CD14-positive monocyte (primary cell): ENCODE results near the gene GP9. TPM values are rescaled to one million over a fixed set of nuclear protein-coding genes. Genes with fewer than 3 reads are reported as not detected.

Experiments used
- DNase-seq, 3 donors: peaks; one replicate each; pipeline ENCODE4 v3.0.0-alpha.2; 2011 to 2022
- H2AFZ ChIP-seq: 2 replicates; pipeline ENCODE4 v1.6.0; 2012; ENCODE audit warnings: mild to moderate bottlenecking, low read depth, low read length, inconsistent platforms; ENCODE audit not compliant: insufficient read depth, poor library complexity, severe bottlenecking
- H3K27ac ChIP-seq, 2 donors: 1 replicate in 1 of 2; 2 replicates in 1 of 2; pipeline ENCODE4 v1.5.1; 2012 to 2013; ENCODE audit warnings: low read length in 2 of 2, control low read depth in 1 of 2, inconsistent platforms in 1 of 2, low read depth in 1 of 2, mild to moderate bottlenecking in 1 of 2
- H3K27me3 ChIP-seq, 2 donors: one replicate each; pipeline versions ENCODE4 v1.6.0 to v1.6.1; 2011 to 2013; ENCODE audit warnings: low read length in 2 of 2; ENCODE audit not compliant: control insufficient read depth in 2 of 2, insufficient read depth in 2 of 2
- H3K36me3 ChIP-seq, 2 donors: replicated peaks in 1 of 2; 1 replicate in 1 of 2; 2 replicates in 1 of 2; pipeline versions ENCODE4 v1.5.1 to v1.6.1; 2012 to 2013; ENCODE audit warnings: low read length in 2 of 2, control low read depth in 1 of 2, inconsistent platforms in 1 of 2, mild to moderate bottlenecking in 1 of 2; ENCODE audit not compliant: insufficient read depth in 2 of 2, control insufficient read depth in 1 of 2
- H3K4me1 ChIP-seq, 2 donors: 1 replicate in 1 of 2; 2 replicates in 1 of 2; pipeline versions ENCODE4 v1.5.1 to v1.6.1; 2012 to 2013; ENCODE audit warnings: low read length in 2 of 2, control low read depth in 1 of 2, inconsistent platforms in 1 of 2, mild to moderate bottlenecking in 1 of 2, moderate library complexity in 1 of 2; ENCODE audit not compliant: insufficient read depth in 2 of 2, control insufficient read depth in 1 of 2
- H3K4me2 ChIP-seq: replicated peaks from 2 replicates; pipeline ENCODE3; 2012; ENCODE audit warnings: low read length, moderate library complexity, mild to moderate bottlenecking; ENCODE audit not compliant: poor library complexity, severe bottlenecking; ENCODE audit errors: extremely low read depth
- H3K4me3 ChIP-seq, 3 experiments: fragments of 200-600 bp in 1 of 3; sonication (generic) in 1 of 3; replicated peaks in 1 of 3; 1 replicate in 2 of 3; 2 replicates in 1 of 3; pipeline ENCODE4 v1.5.1; 2011 to 2013; ENCODE audit warnings: low read length in 3 of 3, mild to moderate bottlenecking in 3 of 3, control low read depth in 2 of 3, low read depth in 2 of 3, inconsistent platforms in 1 of 3, moderate library complexity in 1 of 3
- H3K79me2 ChIP-seq: 2 replicates; pipeline ENCODE4 v1.6.0; 2012; ENCODE audit warnings: mild to moderate bottlenecking, control low read depth, inconsistent platforms, low read length, moderate library complexity; ENCODE audit not compliant: insufficient read depth
- H3K9ac ChIP-seq: 2 replicates; pipeline ENCODE4 v1.6.0; 2017; ENCODE audit warnings: low read length, mild to moderate bottlenecking; ENCODE audit not compliant: insufficient read depth, poor library complexity, severe bottlenecking
- H3K9me3 ChIP-seq, 2 donors: replicated peaks in 1 of 2; 1 replicate in 1 of 2; 2 replicates in 1 of 2; pipeline versions ENCODE4 v1.5.1 to v1.6.1; 2012 to 2013; ENCODE audit warnings: low read length in 2 of 2, control low read depth in 1 of 2; ENCODE audit not compliant: control insufficient read depth in 1 of 2, insufficient read depth in 1 of 2
- H4K20me1 ChIP-seq: 2 replicates; pipeline ENCODE4 v1.6.0; 2012; ENCODE audit warnings: mild to moderate bottlenecking, low read length, control low read depth, moderate library complexity; ENCODE audit not compliant: insufficient read depth
- H3K27ac Mint-ChIP-seq, 7 donors: one replicate each; pipeline ENCODE4 v1.8.0; 2020; ENCODE audit warnings: mild to moderate bottlenecking in 7 of 7, mixed read lengths in 7 of 7, moderate library complexity in 6 of 7, inconsistent platforms in 2 of 7
- H3K27me3 Mint-ChIP-seq, 3 donors: one replicate each; pipeline ENCODE4 v1.8.0; 2021 to 2022; ENCODE audit warnings: low read depth in 3 of 3, mild to moderate bottlenecking in 3 of 3, mixed read lengths in 3 of 3, moderate library complexity in 3 of 3, inconsistent platforms in 1 of 3
- H3K36me3 Mint-ChIP-seq, 2 donors: one replicate each; pipeline ENCODE4 v1.8.0; 2020; ENCODE audit warnings: mixed read lengths in 2 of 2, inconsistent platforms in 1 of 2, mild to moderate bottlenecking in 1 of 2
- H3K4me1 Mint-ChIP-seq: one replicate; pipeline ENCODE4 v1.8.0; 2020; ENCODE audit warnings: mild to moderate bottlenecking, mixed read lengths
- H3K4me3 Mint-ChIP-seq, 2 donors: one replicate each; pipeline ENCODE4 v1.8.0; 2020; ENCODE audit warnings: mild to moderate bottlenecking in 2 of 2, mixed read lengths in 2 of 2, moderate library complexity in 1 of 2
- H3K9me3 Mint-ChIP-seq, 7 donors: one replicate each; pipeline ENCODE4 v1.8.0; 2020 to 2022; ENCODE audit warnings: mixed read lengths in 7 of 7, mild to moderate bottlenecking in 6 of 7, moderate library complexity in 6 of 7, inconsistent platforms in 2 of 7
- WGBS: methylation state at CpG from one replicate; pipeline ENCODE4 v1.1.5; 2013; ENCODE audit warnings: missing lambda C conversion rate; ENCODE audit not compliant: insufficient coverage; 5-methylcytosine and 5-hydroxymethylcytosine counted together
- intact Hi-C, 2 donors: fragments of 100-400 bp; cut with micrococcal nuclease; formaldehyde crosslinking; loops; one replicate each; pipeline versions ENCODE4 v1.15.0 to v1.15.1; 2023
- polyA plus RNA-seq, 3 donors: library from polyadenylated mRNA; depleted of rRNA in 1 of 3; unstranded in 2 of 3; stranded (reverse) in 1 of 3; fragments of 300-500 nt in 2 of 3; fragments of >200 nt in 1 of 3; fragmentation: Illumina TruSeq in 2 of 3; gene quantifications; 1 replicate in 2 of 3; 2 replicates in 1 of 3; pipeline ENCODE4 v1.2.3, GENCODE V29; 2012 to 2021
- TF ChIP-seq, protein P1 (sequence below): fragments of 200-600 bp; IDR thresholded peaks from one replicate; pipeline ENCODE4 v1.8.0; 2022; ENCODE audit warnings: antibody characterized with exemption, mild to moderate bottlenecking

GP9 gene
- polyA plus RNA-seq, 3 donors, result 0.74 to 2.7 TPM; not detected in 1

DNA sequence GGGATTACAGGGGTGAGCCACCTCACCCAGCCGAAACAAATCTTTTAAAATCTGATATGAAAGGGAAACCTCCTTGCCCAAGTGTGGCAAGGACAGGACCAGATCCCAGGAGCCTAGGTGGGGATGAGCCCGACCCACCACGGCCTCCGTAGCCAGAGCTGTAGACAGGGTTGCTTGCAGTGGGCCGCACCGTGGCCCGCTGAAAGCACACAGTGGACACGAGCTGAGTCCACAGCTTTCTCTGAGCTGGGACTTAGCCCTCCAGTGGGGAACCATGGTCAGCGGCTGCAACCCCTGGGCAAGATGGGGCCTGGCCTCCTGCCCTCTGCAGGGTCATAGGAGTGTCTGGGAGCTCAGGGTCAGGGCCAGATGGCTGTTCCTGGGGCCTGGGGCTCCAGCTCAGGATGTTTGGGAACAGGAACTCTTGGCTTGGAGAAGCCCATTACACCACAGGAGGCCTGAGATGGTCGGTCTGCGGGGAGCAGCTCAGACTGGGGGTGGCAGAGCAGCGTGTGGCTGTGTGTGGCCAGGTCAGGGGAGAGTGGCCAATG, 24.7 kb downstream of the GP9 start:
- Histone ChIP-seq H3K4me2 (no peak overlapping the region), H3K79me2 (no peaks in the 10 kb centered on the region), H3K27me3 (no peaks in the 10 kb centered on the region), H3K27ac (no peak overlapping the region), H3K9ac (no peak overlapping the region), H3K4me1 (no peaks in the 10 kb centered on the region), H4K20me1 (peaks cover 7% of the 10 kb centered on the region), H2AFZ (no peak overlapping the region), H3K36me3 (no peaks in the 10 kb centered on the region), H3K9me3 (no peaks in the 10 kb centered on the region), H3K4me3 (no peak overlapping the region)
- peak overlapping the region in 1 of 7 donors; percentile 59 for H3K27ac Mint-ChIP-seq
- 98% methylated on average over 12 of the region's 12 CpGs for WGBS
- peaks cover 2% of the 10 kb centered on the region for H3K4me1 Mint-ChIP-seq
- DNase-seq, result no peak
- no peaks in the 10 kb centered on the region for H3K36me3 Mint-ChIP-seq
- TF ChIP-seq, protein P1, sequence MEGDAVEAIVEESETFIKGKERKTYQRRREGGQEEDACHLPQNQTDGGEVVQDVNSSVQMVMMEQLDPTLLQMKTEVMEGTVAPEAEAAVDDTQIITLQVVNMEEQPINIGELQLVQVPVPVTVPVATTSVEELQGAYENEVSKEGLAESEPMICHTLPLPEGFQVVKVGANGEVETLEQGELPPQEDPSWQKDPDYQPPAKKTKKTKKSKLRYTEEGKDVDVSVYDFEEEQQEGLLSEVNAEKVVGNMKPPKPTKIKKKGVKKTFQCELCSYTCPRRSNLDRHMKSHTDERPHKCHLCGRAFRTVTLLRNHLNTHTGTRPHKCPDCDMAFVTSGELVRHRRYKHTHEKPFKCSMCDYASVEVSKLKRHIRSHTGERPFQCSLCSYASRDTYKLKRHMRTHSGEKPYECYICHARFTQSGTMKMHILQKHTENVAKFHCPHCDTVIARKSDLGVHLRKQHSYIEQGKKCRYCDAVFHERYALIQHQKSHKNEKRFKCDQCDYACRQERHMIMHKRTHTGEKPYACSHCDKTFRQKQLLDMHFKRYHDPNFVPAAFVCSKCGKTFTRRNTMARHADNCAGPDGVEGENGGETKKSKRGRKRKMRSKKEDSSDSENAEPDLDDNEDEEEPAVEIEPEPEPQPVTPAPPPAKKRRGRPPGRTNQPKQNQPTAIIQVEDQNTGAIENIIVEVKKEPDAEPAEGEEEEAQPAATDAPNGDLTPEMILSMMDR, result no peak
- peaks cover 2 to 7% (median 3%) of the 10 kb centered on the region in 3 donors for H3K27me3 Mint-ChIP-seq
- H3K9me3 Mint-ChIP-seq, result peaks cover 0 to 2% (median 0%) of the 10 kb centered on the region in 7 donors
- intact Hi-C loops, result no loop called here
- no peak overlapping the region for H3K4me3 Mint-ChIP-seq

DNA sequence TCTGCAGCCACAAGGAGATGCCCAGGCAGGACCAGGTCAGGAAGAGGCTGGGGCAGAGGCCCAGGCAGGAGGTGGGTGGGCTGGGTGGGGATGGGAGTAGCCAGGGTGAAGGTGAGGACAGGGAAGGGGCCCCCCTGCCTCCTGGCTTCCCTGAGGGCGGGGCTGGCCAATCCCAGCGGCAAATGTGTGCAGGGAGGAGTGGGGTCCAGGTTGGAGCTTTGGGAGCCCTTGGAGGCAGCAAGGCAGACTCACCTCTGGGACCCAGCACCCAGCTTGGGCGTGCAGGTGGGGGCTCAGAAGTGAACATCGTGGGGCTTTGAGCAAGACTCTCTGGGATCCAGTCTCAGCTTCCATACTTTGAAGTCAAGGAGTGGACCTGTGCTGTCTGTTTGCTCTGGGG, 25.2 kb downstream of the GP9 start:
- Histone ChIP-seq H3K9me3 (no peaks in the 10 kb centered on the region), H3K36me3 (no peaks in the 10 kb centered on the region), H3K4me1 (no peaks in the 10 kb centered on the region), H3K4me2 (no peak overlapping the region), H3K9ac (no peak overlapping the region), H3K79me2 (no peaks in the 10 kb centered on the region), H3K27me3 (no peaks in the 10 kb centered on the region), H3K4me3 (no peak overlapping the region), H3K27ac (no peak overlapping the region), H2AFZ (no peak overlapping the region), H4K20me1 (peaks cover 7% of the 10 kb centered on the region)
- TF ChIP-seq, protein P1, result no peak
- Mint-ChIP-seq H3K4me1 (peaks cover 2% of the 10 kb centered on the region), H3K27ac (peak overlapping the region in 2 of 7 donors; percentile 59 to 65), H3K27me3 (peaks cover 2 to 7% (median 3%) of the 10 kb centered on the region in 3 donors), H3K9me3 (peaks cover 0 to 2% (median 0%) of the 10 kb centered on the region in 7 donors), H3K36me3 (no peaks in the 10 kb centered on the region), H3K4me3 (no peak overlapping the region)
- intact Hi-C loops, result no loop called here
- no peak for DNase-seq
- WGBS, result 98% methylated on average over 4 of the region's 4 CpGs
